Omental fat pad (tissue), 4 donors: ENCODE results near the gene PLD1. TPM values are rescaled to one million over a fixed set of nuclear protein-coding genes. Genes with fewer than 3 reads are reported as not detected.

Source experiments
- ATAC-seq: fragments of 150-250 bp; one replicate; pipeline ENCODE4 v1.9.1; 2016; ENCODE audit warnings: mild to moderate bottlenecking, moderate library complexity; ENCODE audit not compliant: low FRiP score
- DNase-seq: peaks from one replicate; pipeline ENCODE4 v3.0.0-alpha.2; 2019; ENCODE audit warnings: low spot score
- CTCF ChIP-seq, 3 donors: fragments of 450-650 bp; IDR thresholded peaks; one replicate each; pipeline ENCODE4 v1.5.1; 2016 to 2017; ENCODE audit warnings: antibody characterized with exemption in 3 of 3, mild to moderate bottlenecking in 3 of 3, moderate library complexity in 2 of 3
- total RNA-seq, 4 donors: library from RNA; depleted of rRNA; stranded (reverse); fragments of >200 nt; gene quantifications; one replicate each; pipeline ENCODE4 v1.1.0, GENCODE V29; 2016

Gene PLD1
- total RNA-seq, 4 donors from 2014 or later, result 9.7 to 73.3 (median 33.2) TPM

- TF ChIP-seq CTCF (IDR thresholded peaks at IDR 0.05), result no peak
- no peak for ATAC-seq
Observed at GRCh38 chr3:171831936-171832335, 21.7 kb upstream of the PLD1 start.

GRCh38 chr3:171830518-171830875, 20.2 kb upstream of the PLD1 start:
- ATAC-seq, result no peak
- DNase-seq, result no peak

More at GRCh38 chr3:171831936-171832335, 21.7 kb upstream of the PLD1 start:
- no peak for DNase-seq

GRCh38 chr3:171829841-171830517, 19.7 kb upstream of the PLD1 start:
- ATAC-seq (peak; percentile 61), DNase-seq (no peak)
- peak in 1 of 3 donors; percentile 36 for TF ChIP-seq CTCF (IDR thresholded peaks at IDR 0.05)

More at GRCh38 chr3:171830518-171830875, 20.2 kb upstream of the PLD1 start:
- TF ChIP-seq CTCF (IDR thresholded peaks at IDR 0.05), result no peak

GRCh38 chr3:171828902-171829770, 18.9 kb upstream of the PLD1 start:
- DNase-seq, result no peak
- no peak for TF ChIP-seq CTCF (IDR thresholded peaks at IDR 0.05)
- ATAC-seq, result peak; percentile 53

- TF ChIP-seq CTCF (IDR thresholded peaks at IDR 0.05), result no peak
- ATAC-seq (no peak), DNase-seq (no peak)
Observed at GRCh38 chr3:171827836-171828458, 17.7 kb upstream of the PLD1 start.

- ATAC-seq (no peak), DNase-seq (no peak)
- TF ChIP-seq CTCF (IDR thresholded peaks at IDR 0.05), result no peak
Observed at GRCh38 chr3:171827385-171827784, 17.1 kb upstream of the PLD1 start.
